Right lobe of liver (tissue), 4 donors: ENCODE data around the gene AKT1S1.

Experiments used
- CTCF ChIP-seq, 4 donors: fragments of 200-600 bp in 3 of 4; fragments of 450-650 bp in 1 of 4; IDR thresholded peaks; one replicate each; pipeline versions ENCODE4 v1.5.1 to v1.8.0; 2016 to 2022; ENCODE audit warnings: antibody characterized with exemption in 4 of 4, mild to moderate bottlenecking in 2 of 4
- POLR2A ChIP-seq: fragments of 450-650 bp; IDR thresholded peaks from one replicate; pipeline ENCODE4 v1.6.1; 2017; ENCODE audit warnings: antibody characterized with exemption, mild to moderate bottlenecking
- donor health status: DM: no; HTN: no; CAD: no.
- donor health status: DM: no; HTN: no; CAD: no.
- donor health status: DM: no; HTN: yes; CAD: no.

- TF ChIP-seq CTCF (IDR thresholded peaks at IDR 0.05): no peak
- TF ChIP-seq POLR2A: no peak
Measured at GRCh38 chr19:49843265-49843664, 33.9 kb downstream of the AKT1S1 start.
